ENCODE data around the gene MRPS17.

GRCh38 chr7:55983537-55983936, 31.9 kb downstream of the MRPS17 start:
- no peak for TF ChIP-seq EZH2 (IDR thresholded peaks at IDR 0.05; ENCODE audit: low read depth)
- TF ChIP-seq, protein P1, sequence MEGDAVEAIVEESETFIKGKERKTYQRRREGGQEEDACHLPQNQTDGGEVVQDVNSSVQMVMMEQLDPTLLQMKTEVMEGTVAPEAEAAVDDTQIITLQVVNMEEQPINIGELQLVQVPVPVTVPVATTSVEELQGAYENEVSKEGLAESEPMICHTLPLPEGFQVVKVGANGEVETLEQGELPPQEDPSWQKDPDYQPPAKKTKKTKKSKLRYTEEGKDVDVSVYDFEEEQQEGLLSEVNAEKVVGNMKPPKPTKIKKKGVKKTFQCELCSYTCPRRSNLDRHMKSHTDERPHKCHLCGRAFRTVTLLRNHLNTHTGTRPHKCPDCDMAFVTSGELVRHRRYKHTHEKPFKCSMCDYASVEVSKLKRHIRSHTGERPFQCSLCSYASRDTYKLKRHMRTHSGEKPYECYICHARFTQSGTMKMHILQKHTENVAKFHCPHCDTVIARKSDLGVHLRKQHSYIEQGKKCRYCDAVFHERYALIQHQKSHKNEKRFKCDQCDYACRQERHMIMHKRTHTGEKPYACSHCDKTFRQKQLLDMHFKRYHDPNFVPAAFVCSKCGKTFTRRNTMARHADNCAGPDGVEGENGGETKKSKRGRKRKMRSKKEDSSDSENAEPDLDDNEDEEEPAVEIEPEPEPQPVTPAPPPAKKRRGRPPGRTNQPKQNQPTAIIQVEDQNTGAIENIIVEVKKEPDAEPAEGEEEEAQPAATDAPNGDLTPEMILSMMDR (conservative IDR thresholded peaks at IDR 0.05), result no peak

Measured in PC-9 (cell line).